ENCODE results near the gene ACKR4.

DNA sequence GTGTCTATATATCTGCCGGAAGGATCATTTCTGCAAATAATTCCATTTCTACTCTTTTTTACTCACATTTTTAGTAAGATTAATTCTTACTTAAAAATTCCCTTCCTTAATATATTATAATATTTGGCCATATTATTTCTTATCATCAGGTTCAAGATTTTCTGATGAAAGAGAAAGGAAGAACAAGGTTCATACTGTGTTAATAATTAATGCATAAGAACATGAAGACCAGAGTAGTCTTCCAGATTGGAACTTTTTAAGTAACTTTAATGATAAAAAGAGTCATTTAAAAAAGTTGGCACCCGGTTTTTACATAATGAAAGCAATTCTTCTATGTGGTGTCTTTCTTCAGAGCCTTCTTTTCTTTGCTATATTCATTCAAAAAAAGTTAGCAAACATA lies 590 bp downstream of the ACKR4 start:
- TF ChIP-seq POLR2A (IDR thresholded peaks at IDR 0.05; ENCODE audit: low read length) (no peak), GATA1 (IDR thresholded peaks at IDR 0.05; ENCODE audit: low read depth, low read length) (no peak)
